Measurements from ENCODE around the gene JMJD1C.

Gene JMJD1C

DNA sequence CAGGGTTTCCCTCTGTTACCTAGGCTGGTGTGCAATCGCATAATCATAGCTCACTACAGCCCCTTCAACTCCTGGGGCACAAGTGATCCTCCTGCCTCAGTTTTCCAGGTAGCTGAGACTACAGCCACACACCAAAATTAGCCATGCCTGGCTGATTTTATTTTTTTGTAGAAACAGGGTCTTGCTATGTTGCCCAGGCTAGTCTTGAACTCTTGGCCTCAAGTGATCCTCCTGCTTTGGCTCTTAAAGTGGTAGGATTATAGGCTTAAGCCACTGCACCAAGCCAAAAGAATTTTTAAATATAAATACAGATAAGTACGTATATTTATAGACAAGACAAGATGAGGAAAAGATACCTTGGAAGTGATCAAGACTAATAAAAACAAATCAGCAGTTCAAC, 215.7 kb downstream of the JMJD1C start:
- Histone ChIP-seq H3K36me3 (ENCODE audit: low read length) (peaks cover 2% of the 10 kb centered on the region; the same call in 1 of the 2 replicates), H3F3A (ENCODE audit: insufficient read depth) (no peaks in the 10 kb centered on the region), H3K4me3 (ENCODE audit: insufficient read depth, low read length, poor library complexity, severe bottlenecking) (no peak overlapping the region), H3K9me2 (replicated peaks; ENCODE audit: insufficient read depth, low read length) (no peaks in the 10 kb centered on the region), H3K4me2 (ENCODE audit: low read depth, low read length, poor library complexity, severe bottlenecking) (no peak overlapping the region), H3K9me3 (ENCODE audit: insufficient read depth, low read length) (no peaks in the 10 kb centered on the region), H3K27ac (ENCODE audit: low read depth, low read length) (no peak overlapping the region), H3K79me2 (ENCODE audit: insufficient read depth, low read length) (peaks cover 100% of the 10 kb centered on the region), H2AFZ (ENCODE audit: low read depth, low read length, severe bottlenecking) (no peak overlapping the region), H3K9ac (ENCODE audit: low read length) (no peak overlapping the region), H3K27me3 (ENCODE audit: low read length) (no peaks in the 10 kb centered on the region), H4K20me1 (ENCODE audit: low read depth, low read length) (peaks cover 14% of the 10 kb centered on the region)
- TF ChIP-seq, protein P1, sequence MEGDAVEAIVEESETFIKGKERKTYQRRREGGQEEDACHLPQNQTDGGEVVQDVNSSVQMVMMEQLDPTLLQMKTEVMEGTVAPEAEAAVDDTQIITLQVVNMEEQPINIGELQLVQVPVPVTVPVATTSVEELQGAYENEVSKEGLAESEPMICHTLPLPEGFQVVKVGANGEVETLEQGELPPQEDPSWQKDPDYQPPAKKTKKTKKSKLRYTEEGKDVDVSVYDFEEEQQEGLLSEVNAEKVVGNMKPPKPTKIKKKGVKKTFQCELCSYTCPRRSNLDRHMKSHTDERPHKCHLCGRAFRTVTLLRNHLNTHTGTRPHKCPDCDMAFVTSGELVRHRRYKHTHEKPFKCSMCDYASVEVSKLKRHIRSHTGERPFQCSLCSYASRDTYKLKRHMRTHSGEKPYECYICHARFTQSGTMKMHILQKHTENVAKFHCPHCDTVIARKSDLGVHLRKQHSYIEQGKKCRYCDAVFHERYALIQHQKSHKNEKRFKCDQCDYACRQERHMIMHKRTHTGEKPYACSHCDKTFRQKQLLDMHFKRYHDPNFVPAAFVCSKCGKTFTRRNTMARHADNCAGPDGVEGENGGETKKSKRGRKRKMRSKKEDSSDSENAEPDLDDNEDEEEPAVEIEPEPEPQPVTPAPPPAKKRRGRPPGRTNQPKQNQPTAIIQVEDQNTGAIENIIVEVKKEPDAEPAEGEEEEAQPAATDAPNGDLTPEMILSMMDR (IDR thresholded peaks at IDR 0.05; ENCODE audit: insufficient read depth, low read length, poor library complexity, severe bottlenecking): no peak
- no peak for TF ChIP-seq EZH2phosphoT487 (conservative IDR thresholded peaks at IDR 0.05; ENCODE audit: low read length)

DNA sequence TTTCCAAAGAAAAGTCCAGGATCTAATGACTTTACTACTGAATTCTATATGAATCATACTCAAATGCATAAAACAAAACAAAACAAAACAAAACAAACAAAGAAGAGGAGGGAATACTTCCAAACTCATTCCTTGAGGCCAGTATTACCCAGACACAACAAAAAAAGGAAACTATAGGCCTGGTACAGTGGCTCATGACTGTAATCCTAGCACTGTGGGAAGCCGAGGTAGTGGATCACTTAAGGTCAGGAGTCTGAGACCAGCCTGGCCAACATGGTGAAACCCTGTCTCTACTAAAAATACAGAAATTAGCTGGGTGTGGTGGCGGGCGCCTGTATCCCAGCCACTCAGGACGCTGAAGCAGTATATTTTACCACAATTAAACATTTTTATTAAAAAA, 218.0 kb downstream of the JMJD1C start:
- Histone ChIP-seq H3K27me3 (ENCODE audit: low read length) (no peaks in the 10 kb centered on the region), H3K36me3 (ENCODE audit: low read length) (peaks cover 2% of the 10 kb centered on the region; the same call in 1 of the 2 replicates), H3K9ac (ENCODE audit: low read length) (no peak overlapping the region), H4K20me1 (ENCODE audit: low read depth, low read length) (peaks cover 18% of the 10 kb centered on the region), H3K79me2 (ENCODE audit: insufficient read depth, low read length) (peaks cover 100% of the 10 kb centered on the region), H3F3A (ENCODE audit: insufficient read depth) (no peaks in the 10 kb centered on the region), H2AFZ (ENCODE audit: low read depth, low read length, severe bottlenecking) (no peak overlapping the region), H3K9me3 (ENCODE audit: insufficient read depth, low read length) (no peaks in the 10 kb centered on the region), H3K4me3 (ENCODE audit: insufficient read depth, low read length, poor library complexity, severe bottlenecking) (no peak overlapping the region), H3K9me2 (replicated peaks; ENCODE audit: insufficient read depth, low read length) (no peaks in the 10 kb centered on the region), H3K27ac (ENCODE audit: low read depth, low read length) (no peak overlapping the region), H3K4me2 (ENCODE audit: low read depth, low read length, poor library complexity, severe bottlenecking) (no peak overlapping the region)
- TF ChIP-seq, protein P1 (IDR thresholded peaks at IDR 0.05; ENCODE audit: insufficient read depth, low read length, poor library complexity, severe bottlenecking): no peak
- TF ChIP-seq EZH2phosphoT487 (conservative IDR thresholded peaks at IDR 0.05; ENCODE audit: low read length): no peak

DNA sequence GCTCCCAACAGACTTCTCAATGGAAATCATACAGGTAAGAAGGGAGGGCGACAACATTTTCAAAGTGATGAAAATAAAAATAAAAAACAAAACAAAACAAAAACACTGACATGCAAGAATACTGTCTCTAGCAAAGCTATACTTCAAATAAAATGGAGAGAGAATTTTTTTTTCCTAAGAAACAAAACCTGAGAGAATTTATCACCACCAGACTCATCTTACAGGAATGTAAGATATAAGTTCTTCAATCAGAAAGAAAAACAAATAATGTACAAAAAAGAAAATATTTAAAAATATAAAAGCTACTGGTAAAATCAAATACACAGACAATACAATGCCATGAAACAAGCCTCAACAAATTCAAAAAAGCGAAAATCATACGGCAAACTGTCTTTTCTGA, 219.4 kb downstream of the JMJD1C start:
- TF ChIP-seq, protein P1 (IDR thresholded peaks at IDR 0.05; ENCODE audit: insufficient read depth, low read length, poor library complexity, severe bottlenecking): no peak
- no peak for TF ChIP-seq EZH2phosphoT487 (conservative IDR thresholded peaks at IDR 0.05; ENCODE audit: low read length)
- Histone ChIP-seq H3K27ac (ENCODE audit: low read depth, low read length) (no peak overlapping the region), H3K27me3 (ENCODE audit: low read length) (no peaks in the 10 kb centered on the region), H3K9ac (ENCODE audit: low read length) (no peak overlapping the region), H3K4me3 (ENCODE audit: insufficient read depth, low read length, poor library complexity, severe bottlenecking) (no peak overlapping the region), H3K36me3 (ENCODE audit: low read length) (peaks cover 2% of the 10 kb centered on the region; the same call in 1 of the 2 replicates), H4K20me1 (ENCODE audit: low read depth, low read length) (peaks cover 18% of the 10 kb centered on the region), H3K9me2 (replicated peaks; ENCODE audit: insufficient read depth, low read length) (no peaks in the 10 kb centered on the region), H2AFZ (ENCODE audit: low read depth, low read length, severe bottlenecking) (no peak overlapping the region), H3K9me3 (ENCODE audit: insufficient read depth, low read length) (no peaks in the 10 kb centered on the region), H3K4me2 (ENCODE audit: low read depth, low read length, poor library complexity, severe bottlenecking) (no peak overlapping the region), H3F3A (ENCODE audit: insufficient read depth) (peaks cover 8% of the 10 kb centered on the region), H3K79me2 (ENCODE audit: insufficient read depth, low read length) (peaks cover 100% of the 10 kb centered on the region)

Data from SU-DHL-6 (cell line).